IPS DF 4.7 (cell line): ENCODE data around the gene ZSCAN31.

Experiments used
- DNase-seq: peaks from one replicate; pipeline ENCODE4 v3.0.0-alpha.2; 2013; ENCODE audit warnings: low spot score; ENCODE audit errors: extremely low read depth

ZSCAN31 gene

DNA sequence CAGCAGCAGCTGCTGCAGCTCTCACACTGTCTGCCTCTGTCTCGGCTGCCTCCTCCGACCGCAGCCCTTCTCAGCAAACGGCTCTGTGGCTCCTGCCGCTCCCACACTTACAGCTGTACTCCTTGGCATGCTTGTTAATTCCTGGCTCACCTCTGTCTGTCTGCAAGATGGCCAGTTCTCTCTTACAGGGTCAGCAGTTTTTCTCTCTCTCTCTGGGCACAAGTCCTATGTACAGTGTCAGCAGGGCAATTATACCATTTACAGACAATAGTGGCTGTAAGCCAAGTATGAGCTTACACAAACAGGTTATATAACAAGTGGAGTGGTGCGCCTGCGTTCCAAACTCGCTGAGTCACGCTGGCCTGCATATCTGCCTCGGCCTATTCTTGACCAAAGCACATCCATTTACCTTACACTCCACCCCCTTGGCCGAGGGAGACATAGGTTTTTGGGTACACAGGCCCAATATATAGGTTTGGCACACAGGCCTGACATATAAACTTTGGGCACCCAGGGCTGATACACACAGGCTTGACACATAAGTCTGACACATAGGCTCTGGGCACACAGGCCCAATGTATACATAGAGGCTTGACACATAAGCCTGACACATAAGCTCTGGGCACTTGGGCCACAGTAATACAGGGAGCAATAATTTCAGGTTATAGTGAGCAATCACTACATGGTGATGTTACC, 18.2 kb upstream of the ZSCAN31 start:
- DNase-seq: no peak

DNA sequence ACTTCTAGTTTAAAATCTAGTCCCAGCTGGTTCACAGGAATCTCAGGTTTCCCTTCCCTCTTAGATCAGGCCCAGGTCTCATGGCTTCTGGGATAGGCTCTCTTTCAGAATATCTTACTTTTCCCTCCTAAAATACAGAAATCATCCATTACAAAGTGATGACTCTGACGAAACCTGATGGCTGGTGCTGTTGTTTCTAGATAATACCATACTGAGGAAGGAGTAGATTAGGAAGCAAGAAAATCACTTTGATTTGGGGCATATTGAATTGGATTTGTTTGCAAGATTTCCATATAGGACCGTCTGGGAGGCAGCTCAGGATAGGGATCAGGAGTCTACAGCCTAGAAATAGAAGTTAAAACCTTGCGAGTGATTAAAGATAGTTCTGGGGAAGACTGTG, 17.4 kb upstream of the ZSCAN31 start:
- DNase-seq: no peak

DNA sequence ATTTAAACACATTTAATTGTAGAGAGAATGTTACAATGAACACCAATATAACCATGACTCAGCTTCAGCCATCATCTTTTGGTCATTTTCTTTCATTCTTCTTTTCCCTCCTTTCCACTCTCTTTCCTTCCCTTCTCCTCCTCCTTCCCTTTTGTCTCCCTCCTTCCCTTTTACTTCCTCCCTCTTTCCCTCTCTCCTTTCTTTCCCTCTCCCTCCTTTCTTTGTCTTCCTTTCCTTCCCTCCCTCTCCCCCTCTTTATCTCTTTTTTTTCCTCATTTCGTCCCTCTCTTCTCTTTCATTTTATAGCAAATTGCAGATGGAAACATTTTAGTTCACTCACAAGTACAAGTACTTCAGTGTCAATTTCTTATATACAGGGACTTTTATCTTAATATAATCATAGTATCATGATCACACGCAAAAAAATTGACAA, 15.6 kb upstream of the ZSCAN31 start:
- no peak for DNase-seq

DNA sequence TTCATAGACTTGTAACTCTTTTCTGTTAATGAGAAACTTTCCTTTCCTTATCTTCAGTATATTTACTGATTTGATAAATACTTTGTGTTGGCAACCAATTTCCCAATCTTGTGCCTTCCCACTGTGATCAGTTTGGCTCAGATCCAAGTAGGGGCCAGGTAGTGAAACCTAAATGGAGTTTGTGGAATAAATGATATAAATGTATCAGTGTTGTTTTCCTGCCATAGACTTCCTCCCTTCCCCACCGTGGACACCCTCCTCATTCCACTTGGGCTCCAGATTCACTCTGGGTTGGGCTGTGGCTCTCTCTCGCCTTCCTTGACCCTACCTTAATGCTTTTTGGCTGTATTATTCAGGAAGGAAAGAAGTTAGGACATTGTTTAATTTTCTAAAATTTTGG, 15.1 kb upstream of the ZSCAN31 start:
- no peak for DNase-seq

DNA sequence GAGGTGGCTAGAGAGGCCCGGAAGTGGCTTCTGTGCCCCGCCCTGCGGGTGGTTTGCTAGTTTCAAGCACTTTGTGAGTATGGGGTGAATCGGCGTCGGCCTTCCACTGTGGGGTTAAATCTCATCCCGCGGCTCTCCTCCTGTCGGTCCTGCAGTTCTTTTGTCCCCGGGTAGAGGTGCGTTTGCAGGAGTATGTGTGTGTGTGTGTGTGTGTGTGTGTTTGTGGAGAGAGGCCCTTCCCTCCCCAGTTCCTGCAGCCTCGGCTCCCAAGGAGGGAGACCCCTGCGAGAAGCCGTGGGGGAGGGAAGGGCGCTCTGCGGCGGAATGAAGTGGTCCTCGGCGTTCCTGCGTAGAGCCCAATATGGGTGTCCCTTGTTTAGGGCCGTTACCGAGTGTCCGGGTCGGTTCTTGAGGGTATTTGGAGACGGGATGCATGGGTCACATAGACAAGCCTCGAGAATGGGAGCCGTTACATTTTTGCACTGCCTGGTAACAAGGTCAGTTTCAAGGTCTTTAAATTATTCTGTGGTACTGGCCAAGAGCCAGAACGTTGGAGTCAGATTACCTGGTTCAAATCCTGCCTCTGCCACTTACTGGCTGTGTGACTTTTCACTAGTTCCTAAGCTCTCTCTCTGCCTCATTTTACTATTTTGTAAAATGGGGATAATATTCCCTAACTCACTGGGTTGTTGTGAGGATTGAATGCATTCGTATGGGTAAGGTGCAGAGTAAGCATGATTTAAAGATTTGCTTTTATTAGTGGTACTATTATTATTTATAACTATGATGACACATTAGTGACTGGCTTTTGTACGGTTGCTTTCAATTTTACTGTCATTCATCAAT, 14.2 kb upstream of the ZSCAN31 start, which contains the start of gene ZKSCAN3:
Gene ZKSCAN3 (plus strand): TSS at position 56 of the 846 bp plus-strand sequence. CDS start 9,640 bp downstream, outside the sequence.
- peak; percentile 60 for DNase-seq

DNA sequence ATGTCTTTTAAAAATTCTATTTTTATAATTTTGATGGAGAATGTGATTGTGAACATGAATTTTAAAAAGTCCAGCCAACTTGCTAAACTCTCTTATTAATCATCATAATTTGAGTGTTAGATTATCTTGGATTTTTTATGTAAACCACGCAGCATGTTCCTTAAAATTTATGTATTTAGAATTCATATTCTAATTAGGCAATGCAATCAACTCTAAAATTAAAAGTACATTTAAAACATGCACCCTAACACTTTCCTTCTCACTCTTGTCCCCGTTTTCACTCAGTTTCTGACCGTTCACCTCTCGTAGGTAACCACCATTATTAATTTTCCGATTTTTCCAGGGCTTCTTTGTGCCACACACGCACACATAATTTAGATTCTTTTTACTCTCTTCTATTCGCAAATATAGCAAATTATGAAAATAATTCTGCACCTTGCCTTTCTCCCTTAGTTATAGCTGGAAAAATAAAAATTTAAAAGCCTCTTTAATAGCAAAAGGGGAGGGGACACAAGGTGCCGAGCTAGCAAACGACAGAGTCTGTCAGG, 13.5 kb upstream of the ZSCAN31 start:
- DNase-seq: no peak

DNA sequence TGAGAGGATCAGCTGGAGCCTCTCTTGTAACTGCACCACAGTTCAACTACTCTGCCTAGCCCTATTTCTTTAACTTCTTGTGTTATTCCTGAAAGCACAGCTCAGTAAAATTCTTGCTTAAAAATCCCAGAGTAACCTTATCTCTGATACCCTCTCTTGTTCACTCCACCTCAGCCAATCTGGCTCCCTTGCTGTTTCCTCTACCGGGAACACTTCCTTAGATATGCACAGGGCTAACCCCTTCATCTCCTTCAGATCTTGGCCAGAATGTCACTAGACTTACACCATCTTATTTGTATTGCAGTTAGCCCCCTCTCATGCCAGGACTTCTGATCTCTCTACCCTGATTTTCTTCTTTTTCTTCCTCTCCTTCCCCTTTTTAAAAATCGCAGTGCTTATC, 11.2 kb upstream of the ZSCAN31 start:
- no peak for DNase-seq

DNA sequence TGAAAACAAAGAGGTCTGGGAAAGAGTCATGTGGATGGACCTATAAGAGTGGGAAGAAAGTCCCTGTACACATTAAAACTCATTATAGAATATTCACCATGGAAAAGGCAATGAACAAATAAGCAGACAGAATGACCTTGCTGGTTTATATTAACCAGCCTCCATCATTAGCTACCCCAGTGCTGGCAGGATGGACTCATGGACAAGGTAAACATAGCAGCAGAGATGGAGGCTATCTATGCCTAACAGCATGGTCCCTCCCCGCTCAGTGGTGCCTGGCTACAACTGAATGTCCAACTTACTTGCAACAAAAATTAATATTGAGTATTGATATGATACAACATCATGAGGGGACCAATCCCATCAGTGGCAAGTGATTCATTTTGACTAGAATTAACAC, 9.3 kb upstream of the ZSCAN31 start:
- DNase-seq: no peak

DNA sequence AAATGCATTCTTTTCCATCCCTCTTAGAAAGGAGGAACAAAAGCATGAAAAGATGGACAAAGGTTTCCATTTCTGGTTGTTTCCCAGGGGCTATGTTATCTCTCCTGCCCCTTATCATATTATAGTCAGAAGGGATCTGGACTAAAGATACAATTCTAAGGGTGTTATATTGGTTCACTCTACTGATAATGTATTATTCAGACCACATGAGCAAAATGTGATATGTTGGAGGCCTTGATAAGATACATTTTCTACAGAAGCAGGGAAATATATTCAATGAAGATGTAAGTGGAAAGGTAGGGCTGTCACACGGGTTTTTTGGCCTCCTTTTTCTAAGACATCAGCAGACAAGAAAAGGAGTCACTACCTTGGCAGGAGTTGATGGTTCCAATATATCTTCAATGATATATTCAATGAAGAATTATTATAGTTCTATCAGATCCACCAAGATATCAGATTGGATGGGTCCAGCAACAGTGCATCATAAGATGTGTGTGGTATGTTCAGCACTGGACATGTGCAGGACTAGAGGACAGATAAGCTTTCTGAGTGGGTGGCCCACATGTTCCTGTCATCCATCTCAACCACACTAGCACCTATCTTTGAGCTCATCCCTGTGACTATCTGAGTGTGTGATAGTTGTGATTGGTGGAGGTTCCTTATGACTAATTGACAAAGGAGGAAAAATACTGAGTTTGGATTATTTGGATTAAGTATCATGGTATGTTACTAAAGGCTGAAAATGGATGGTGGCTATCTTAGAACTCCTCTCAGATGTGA, 8.1 kb upstream of the ZSCAN31 start:
- no peak for DNase-seq

DNA sequence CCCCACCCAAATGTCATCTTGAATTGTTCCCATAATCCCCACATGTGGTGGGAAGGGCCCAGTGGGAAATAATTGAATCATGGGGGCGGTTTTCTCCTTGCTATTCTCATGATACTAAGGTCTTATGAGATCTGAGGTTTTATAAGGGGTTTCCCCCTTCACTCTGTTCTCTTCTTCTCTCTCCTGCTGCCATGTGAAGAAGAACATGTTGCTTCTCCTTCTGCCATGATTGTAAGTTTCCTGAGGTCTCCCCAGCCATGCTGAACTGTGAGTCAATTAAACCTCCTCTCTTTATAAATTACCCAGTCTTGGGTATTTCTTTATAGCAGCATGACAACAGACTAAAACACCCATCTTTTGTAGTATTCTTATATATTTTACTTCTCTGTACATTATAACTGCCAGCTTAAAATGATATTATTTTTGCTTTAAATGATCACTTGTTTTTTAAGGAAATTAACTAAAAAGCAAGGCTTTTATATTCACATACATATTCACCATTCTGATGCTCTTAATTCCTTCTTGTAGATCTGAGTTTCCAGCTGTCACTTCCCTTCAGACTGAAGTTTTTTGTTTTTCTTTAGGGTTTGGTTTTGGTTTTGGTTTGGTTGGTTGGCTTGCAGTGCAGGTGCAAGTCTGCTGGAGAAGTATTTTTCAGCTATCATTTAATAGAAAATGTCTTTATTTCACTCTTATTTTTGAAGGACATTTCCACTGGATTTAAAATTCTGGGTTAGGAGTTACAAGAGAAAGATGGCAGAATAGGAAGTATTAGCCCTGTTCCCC, 4.6 kb upstream of the ZSCAN31 start:
- DNase-seq: no peak

DNA sequence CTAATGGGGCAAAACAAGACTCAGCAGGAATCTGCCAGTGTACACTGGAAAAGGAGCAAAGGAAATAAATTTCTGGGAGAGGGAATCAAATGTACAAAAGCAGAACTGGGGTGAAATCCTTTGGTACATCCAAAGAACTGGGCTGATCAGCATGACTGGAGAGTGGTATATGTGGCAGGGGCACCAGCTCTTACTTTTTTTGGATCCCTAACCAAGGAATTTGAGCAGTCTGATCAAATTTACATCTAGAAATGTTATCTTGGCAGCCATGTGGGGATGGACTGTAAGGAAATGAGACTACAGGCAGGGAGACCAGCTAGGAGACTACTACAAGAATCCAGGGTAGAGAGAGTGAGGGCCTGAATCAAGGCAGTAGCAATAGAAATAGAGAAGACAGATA, 1.2 kb upstream of the ZSCAN31 start:
- DNase-seq: no peak

DNA sequence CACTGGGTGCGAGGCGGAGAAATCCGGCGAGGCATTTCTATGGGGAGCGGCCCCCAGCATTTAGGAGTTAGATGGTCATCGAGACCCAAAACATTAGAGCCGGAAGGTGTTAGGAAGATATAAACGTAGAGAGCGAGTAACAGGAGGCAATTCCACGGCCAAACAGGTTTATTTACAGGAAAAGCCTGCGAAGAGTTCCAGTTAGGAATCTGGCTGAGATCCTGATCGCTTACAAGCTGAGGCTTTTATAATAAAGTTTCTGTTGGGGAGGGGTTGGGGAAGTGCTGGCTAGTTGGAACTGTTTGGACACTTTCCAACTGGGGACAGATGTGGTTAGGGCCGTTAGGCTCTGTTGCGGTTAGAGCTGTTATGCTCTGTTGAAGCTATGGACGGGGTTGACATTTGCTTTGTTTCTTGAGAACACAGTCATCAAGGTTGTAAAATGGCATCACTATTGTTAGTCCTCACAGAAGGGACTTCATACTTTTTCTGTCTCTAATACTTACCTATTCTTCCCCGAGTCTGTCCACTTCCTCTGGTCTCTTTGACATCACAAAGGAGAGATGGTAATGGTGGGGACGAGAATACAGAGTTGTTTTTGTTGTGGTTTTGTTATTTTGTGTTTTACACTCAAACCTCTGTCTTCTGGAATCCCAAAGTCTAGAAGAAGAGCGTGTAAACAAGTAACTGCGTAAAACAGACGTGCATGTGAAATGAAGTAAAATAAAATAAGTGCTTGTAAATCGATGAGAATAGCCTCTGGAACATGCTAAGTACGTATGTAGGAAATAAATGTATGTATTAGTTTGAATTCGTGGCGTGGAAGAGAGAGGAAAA, 554 bp upstream of the ZSCAN31 start:
- no peak for DNase-seq

DNA sequence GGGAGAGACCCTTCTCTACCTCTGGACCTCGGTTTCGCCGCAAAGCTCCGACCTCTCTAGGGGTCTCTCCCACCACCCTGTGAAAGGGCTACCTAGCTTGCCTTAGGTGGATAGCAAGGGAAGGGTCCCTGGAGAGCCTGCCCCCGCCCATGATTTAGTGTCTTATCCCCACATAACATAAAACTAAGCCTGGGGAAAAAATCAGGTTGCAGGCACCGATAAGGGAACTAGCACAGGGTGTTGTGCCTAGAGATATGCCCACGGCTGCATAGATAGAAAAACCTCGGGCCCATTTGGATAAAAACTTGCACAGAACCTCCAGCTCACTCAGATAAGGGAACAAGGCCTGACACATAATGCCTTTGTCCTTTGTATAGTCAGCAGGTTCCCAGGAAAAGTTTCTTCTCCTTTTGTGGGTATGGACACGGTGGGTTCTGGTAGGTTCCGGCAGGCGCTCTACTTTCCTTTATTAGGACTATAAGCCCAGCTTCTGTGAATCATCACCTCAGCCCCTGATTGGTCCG, 846 bp downstream of the ZSCAN31 start:
- no peak for DNase-seq

DNA sequence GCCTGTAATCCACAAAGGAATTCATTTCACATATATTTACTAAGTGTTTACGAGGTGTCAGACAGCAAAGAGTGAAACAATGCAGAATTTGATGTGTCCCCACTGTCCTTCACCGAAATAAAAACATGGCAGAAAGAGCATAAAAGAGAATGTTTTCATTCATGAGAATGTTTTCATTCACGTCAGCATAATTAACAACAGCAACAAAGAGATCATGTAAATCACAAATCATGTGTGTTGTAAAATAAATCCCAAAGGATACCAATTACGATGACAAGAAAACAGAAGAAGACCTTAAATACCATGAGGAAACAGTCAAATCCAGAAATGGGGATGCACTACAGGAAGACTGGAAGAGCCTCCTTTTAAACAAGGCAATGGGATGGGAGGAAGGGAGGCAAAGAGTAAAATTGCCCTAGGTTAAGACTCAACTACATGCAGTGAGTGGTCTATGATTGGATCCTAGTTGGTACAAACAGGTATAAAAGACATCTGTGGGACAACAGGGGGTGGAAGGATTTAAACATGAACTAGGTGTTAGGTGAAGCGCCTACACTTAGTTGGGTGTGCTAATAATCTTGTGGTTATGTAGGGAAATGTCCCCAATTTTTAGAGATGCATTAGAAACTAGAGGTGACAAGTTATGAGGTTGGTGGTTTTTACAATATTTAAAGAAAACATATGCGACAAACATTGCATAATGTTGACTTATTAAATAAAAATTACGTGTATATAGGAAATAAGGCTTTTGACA, 1.5 kb downstream of the ZSCAN31 start:
- DNase-seq: no peak

DNA sequence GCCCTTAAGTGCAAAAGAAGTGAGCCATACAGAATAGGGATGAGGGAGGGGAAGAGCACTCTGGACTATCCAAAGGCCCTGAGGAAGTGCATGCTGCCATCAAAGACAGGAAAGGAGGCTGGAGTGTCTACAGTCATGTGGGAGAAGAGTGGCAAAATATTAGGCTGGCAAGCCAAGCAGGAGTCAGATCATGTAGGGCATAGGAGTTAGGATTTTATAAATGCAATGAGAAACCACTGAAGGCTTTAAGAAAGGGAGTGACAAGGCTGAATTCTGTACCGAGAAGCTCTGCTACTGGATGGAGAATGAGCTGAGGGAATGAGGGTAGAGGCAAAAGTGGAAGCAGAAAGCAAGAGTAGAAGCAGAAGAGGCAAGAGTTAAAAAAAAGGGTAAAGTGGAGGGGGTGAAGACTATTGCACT, 2.3 kb downstream of the ZSCAN31 start:
- no peak for DNase-seq

DNA sequence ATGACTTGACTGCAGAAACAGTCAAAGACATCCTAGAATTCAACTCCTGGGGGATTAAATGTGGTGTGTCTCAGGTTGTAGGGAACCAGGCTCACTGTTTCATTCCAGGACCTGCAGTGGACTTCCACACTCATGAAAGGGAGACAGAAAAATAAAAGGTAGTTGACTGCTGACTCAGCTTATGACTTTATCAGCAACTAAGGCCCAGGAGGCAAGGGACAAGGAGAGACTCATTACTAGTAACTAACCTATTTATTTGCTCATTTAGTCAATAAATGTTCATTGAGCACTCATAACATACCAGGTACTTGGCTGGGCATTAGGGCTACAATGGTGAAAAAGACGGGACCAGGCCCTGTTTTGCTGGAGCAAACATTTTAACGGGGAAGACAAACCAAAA, 2.9 kb downstream of the ZSCAN31 start:
- no peak for DNase-seq

DNA sequence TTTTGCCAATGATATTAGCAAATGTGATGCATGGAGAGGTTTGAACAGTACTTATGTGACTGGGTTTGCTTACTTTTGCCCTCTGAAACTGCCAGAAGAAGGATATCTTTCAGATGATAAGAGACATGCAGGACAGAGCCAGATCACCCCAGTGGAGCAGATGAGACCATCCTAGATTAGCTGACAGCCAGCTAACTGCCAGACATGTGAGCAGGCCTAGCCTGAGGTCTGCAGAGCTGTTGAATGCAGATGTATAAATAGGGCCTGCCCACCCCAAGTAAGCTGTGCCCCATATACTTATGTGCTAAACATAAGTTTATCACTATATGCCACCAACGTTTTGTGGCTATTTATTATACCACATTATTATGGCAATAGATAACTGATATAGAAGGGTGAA, 5.9 kb downstream of the ZSCAN31 start:
- DNase-seq: no peak

DNA sequence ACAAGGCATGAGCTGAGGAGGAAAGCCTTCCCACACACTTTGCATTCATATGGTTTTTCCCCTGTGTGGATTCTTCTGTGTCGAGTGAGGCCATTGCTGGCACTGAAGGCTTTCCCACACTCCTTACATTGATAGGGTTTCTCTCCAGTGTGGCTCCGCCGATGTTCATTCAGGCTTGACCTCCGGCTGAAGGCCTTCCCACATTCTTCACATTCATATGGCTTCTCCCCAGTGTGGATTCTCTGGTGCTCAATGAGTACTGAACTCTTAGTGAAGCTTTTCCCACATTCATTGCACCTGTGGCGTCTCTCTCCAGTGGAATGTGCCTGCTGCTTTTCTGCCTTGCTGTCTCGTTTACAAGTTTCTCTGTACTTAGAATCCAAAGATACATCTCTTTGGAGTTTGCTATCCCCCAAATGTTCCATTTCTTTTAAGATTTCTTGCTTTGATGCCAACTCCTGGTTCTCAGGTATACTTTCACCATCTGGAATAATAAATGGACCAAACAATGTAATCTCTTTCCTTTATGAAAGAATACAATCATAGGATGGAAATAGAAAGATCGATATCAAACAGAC, 9.5 kb downstream of the ZSCAN31 start:
- DNase-seq: no peak
